NCI-H2107 (cell line): ENCODE results near the gene AGAP9.
"Not testable (repeated sequence)": the region's sequence is repeated elsewhere in the genome, so short reads cannot be mapped to it uniquely, and the experiment has no call there.

ENCODE experiments used
- DNase-seq: peaks from one replicate; lab custom pipeline; 2025; lab: John Stamatoyannopoulos, UW

The AGAP9 gene

DNA sequence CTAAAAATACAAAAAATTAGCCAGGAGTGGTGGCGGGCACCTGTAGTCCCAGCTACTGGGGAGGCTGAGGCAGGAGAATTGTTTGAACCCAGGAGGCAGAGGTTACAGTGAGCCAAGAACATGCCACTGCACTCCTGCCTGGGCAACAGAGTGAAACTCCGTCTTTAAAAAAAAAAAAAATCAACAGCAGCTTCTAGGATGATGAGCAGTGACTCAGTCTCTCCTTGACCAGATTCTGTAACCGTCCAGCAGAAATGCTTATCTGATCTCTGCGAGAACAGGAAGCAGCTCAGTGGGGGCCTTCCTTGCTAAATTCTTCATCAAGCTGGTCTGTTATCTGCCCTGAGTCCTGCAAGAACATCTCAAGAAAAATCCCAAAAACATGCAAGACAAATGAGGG is 37.5 kb downstream of the AGAP9 start:
- DNase-seq, result not testable (repeated sequence)

DNA sequence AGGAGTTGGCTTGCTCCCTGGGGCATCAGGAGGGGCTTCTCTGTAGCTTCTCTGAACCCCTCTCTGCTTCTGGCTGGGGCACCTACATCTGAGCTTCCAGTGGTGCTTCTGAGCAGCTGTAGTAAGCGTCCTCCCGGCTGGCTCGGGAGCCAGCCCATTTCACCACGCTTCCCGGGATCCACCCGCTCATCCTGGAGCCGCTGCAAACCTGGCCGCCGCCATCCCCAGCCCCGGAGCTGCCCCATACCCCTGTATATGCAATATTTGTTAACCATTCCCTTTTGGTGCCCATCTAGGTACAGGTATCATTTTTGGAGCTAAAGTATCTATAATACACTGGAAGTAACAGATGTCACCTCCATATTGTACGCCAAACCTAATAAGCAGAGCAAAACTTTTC is 38.7 kb downstream of the AGAP9 start:
- not testable (repeated sequence) for DNase-seq

- DNase-seq, result not testable (repeated sequence)
Measured at GRCh38 chr10:47483923-47484322, 39.5 kb downstream of the AGAP9 start, which contains the start of gene ANXA8. ANXA8 (minus strand) TSS chr10:47484115; CDS start chr10:47483933, 182 bp downstream.

DNA sequence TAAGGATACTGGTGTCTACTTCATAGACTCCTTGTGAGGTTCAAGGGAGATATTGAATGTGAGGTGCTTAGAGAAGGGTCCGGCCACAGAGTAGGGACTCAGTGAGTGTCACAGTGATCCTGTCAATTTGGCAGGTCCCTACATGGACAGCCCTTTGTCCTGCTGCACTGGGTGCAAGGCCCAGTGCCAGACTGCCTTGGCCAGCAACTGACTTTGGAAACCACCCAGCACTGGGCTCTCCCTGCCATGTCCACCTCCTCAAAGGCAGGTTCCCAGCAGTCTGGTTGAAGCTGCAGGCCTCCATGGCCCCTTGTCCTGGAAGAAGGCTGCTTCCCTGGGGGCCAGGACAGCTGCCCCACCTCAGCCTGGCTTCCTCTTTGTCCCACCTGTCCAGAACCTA is 41.1 kb downstream of the AGAP9 start:
- DNase-seq, result not testable (repeated sequence)

DNA sequence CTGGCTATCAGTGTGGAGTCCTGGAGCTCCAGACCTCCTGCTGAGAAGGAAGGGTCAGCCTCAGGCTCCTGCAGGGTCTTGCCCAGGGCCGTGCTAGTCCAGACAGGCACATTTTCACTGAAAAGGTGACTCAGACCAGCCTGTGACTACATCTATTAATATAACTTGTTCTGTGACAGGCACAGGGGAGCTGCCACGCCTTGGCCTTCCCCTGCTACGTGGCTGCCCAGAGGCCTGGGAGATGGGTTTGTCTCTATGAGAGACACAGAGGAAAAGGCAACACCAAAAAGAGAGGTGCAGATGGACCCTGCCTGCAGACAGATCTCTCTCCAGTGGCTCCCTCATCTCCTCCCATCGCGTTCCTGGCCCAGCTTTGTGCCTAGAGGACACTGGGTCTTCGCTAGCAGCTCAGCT is 41.7 kb downstream of the AGAP9 start:
- not testable (repeated sequence) for DNase-seq

GRCh38 chr10:47481182-47481766 is 42.2 kb downstream of the AGAP9 start:
- not testable (repeated sequence) for DNase-seq

GRCh38 chr10:47480133-47480532 is 43.3 kb downstream of the AGAP9 start:
- DNase-seq, result not testable (repeated sequence)

- DNase-seq, result not testable (repeated sequence)
Measured at GRCh38 chr10:47478114-47478513, 45.3 kb downstream of the AGAP9 start.

- DNase-seq, result not testable (repeated sequence)
Measured at GRCh38 chr10:47477078-47477477, 46.4 kb downstream of the AGAP9 start.

DNA sequence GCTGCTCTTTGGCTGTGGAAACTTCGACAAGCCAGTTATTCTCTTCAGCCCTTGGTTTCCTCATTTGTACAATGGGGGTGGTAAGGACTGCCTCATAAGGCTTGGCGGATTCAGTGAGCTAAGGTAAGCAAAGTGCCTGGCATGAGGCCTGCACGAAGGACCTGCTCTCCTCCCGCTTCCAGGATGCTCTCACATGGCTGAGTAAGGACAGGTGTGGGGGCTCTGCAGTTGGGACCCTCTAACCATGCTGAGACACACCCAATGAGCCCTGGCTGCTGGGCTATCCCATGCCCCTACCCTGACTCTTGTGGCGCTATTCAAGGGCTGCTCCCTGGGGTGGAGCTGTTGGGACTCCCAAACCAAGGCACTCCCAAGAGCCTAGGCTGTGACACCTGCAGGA is 48.3 kb downstream of the AGAP9 start:
- DNase-seq, result not testable (repeated sequence)

DNA sequence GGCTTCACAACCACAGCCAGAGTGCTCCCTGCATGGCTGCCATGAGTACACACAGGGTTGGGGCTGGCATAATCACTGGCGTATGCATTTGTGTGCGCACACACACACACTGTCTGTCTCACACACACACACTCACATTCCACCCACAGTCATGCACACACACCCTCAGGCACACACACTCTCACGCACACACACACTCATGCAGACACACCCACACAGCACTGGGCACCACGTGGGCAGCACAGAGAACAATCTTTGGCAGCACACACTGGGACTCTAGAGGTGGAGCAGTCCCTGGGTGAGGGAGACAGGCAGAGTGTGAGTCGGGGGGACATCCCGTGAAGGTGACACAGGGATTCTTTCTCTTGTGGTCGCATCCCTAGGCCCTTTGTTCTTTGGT is 49.9 kb downstream of the AGAP9 start:
- not testable (repeated sequence) for DNase-seq

DNA sequence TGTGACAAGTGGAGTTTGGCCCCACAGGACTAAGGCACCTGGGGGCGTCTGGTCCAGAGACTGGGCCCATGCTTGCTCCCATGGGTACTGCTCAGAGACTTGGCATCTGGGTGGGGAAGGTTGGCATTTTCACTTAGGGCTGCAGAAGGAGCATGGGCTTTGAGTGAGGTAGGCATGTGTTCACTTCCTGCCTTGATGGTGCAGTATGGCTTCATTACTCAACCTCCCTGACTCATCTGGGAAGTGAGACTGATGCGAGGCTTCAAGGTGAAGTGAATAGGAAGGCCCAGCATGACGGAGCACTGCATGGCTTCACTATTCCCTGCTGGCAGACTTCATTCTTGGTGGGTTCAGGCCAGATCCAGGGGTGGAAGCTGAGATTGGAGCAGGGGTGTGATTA is 50.8 kb downstream of the AGAP9 start:
- DNase-seq, result not testable (repeated sequence)

DNA sequence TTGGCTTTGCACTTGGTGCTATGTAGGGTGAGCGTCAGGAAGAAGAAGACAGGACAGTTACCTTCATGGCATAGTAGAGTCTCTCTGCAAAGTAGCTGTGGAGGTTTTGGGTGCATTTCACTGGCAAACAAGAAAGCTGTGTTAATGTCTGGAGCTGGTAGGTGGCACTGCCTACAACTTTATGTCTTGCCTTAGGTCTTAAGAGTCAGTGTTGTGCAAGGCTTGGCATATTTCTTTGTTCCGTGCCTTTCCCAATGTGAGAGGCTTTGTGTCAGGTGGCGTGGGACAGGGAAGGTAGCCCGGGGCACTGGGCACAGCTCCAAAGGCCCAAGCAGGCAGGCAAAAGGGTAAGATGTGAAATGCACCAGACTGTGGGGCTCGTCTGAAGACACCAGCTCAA is 51.4 kb downstream of the AGAP9 start:
- DNase-seq, result not testable (repeated sequence)

DNA sequence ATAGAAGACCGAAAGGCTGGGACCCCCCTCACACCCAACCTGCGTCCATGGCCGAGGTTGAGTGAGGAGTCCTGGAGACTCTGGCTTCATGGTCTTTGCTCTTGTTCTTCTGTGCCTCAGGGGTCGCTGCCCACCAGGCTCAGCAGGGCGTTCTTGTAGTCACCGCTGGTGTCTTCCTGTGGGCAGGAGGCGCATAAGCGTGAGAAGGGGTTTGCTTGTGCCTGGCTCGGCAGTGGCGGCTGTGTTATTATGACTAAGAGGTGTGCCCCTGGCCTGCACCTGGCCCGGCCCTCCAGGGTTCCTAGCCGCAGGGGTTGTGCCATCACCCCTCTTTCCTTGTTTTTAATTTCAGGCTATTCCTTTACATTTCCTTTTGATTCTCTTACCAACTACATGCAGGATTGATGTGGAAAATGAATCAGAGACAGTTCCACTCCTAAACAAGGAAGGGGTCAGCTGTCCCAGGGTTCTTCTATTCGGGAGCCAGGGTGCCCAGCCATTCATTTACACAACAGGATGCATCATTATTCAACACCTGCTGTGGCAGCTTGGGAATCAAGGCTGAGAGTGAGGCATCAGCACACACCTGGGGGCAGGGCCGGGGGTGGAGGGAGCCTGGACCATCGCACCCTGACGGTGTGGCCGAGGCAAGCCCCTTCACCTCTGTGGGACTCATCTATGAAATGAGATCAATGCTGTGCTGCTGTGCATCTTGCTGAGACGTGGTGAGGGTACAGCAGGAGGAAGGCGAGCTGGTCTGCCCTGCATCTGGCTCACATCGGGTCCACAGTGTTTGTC is 54.5 kb downstream of the AGAP9 start:
- DNase-seq, result not testable (repeated sequence)

DNA sequence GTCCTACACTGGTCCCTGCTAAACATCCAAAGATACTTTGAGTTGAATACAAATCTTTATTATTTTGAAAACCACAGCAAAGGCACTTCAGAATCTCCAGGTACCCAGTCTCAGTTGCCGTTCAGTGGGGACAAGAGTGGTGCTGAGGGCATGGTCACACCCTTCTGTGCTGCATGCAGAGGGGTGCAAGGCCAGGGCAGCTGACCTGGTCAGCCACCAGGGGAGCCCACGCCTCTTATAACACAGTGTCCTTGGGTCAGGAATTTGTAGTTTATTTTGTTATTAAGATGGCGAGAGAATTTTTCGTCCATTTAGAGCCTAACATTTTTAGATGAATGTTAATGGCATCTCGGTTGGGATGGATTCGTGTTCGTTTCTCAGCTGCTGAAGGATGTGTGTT is 55.5 kb downstream of the AGAP9 start:
- DNase-seq, result not testable (repeated sequence)

- DNase-seq, result not testable (repeated sequence)
Measured at GRCh38 chr10:47467458-47467857, 56.0 kb downstream of the AGAP9 start.

GRCh38 chr10:47465216-47465917 is 58.1 kb downstream of the AGAP9 start:
- DNase-seq, result not testable (repeated sequence)

DNA sequence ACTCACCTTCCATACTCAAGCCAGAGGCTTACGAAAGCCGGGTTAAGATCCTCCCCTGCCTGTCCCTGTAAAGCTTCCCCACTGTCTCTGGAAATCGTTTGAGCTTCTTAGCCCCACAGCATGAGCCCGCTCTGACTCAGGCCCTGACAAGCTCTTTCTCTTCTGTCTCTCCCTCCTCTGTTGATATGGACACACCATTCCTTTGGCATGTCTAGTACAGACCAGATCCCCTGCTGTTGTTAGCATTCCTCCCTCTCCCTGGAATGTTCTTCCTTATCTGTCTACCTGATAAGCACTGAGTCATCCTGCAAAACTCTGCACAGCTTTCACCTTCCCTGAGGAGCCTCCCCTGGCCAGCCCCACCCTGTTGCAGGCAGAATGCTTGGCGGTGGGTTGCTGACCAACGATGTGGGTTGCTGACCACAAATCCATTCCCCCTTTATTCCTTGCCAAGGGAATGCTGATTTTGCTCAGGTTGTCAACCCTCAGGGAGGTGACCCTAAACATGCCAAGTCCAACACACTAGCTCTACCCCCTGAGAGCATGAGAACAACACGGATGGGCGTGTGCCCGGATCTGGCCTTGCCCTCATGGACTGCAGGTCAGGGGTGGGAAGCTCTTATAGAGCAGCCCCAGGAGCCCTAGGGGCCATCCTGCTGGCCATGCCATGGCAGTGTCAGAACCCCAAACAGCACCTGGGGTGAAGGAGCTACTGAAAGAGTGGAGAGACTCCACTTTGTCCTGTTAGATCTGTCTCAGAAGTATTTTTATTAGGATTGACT is 60.7 kb downstream of the AGAP9 start:
- DNase-seq, result not testable (repeated sequence)

DNA sequence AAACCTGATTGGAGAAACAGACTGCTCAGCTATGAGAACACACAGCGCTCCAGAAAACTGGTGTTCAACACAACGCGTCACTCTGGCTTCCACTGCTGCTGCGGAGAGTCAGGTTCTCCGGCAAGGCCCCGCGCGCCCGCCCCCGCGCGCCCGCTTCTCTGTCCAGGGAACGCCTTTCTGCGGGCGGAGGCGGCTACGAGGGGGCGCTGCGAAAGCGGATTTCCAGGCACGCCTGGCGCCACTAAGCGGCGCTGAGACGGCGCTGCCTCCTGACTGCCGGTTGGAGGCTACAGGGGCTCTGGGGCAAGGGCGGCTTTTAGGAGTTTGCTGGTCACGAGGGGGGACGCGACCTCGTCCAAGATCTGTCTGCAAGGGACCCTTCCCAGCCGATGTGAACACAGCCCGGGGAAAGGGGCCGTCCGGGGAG is 62.2 kb downstream of the AGAP9 start:
- not testable (repeated sequence) for DNase-seq

DNA sequence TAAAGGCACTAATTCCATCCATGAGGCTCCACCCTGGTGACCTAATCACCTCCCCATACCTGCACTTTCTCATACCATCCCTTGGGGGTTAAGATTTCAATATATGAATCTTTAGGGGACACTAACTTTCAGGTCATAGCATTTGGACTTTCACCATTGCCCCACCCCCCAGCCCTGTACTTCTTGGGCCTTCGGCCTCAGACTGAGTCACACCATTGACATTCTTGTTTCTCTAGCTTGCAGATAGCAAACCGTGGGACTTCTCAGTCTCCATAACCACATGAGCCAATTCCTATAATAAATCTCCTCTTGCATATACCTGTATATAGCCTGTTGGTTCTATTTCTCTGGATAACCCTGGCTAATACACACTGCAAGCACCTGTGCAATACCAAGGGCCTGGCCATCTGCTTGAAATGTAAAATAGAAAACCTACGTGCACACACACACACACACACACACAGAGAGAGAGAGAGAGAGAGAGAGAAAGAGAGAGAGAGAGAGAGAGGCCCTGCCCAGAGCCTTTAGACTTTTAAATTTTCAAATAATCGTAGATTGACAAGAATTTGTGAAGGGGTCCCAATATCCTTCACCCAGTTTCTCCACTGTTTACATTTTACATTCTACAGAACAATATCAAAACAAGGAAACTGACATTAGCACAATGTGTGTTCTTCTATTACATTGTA is 64.8 kb downstream of the AGAP9 start:
- no peak for DNase-seq

- DNase-seq, result no peak
Measured at GRCh38 chr10:47457826-47458225, 65.6 kb downstream of the AGAP9 start.
